ENCODE data around the gene MARCHF10. TPM values are rescaled to one million over a fixed set of nuclear protein-coding genes. Genes with fewer than 3 reads are reported as not detected.

The MARCHF10 gene
- polyA plus RNA-seq, 1 experiment, result 0.14 TPM

DNA sequence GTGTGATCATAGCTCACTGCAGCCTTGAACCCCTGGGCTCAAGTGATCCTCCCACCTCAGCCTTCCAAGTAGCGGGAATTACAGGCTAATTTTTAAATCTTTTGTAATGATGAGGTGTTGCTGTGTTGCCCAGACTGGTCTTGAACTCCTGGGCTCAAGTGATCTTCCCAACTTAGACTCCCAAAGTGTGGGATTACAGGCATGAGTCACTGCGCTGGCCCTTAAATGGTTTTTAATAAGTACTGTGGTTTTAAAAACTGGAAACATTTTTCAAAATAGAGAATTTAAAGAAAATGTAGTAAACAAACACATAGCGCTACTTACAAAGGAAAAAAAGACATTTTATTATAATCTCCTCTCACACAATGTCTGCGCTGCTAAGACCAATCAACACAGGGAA lies 32.2 kb downstream of the MARCHF10 start:
- Histone ChIP-seq H3K27me3 (ENCODE audit: control insufficient read depth, insufficient read depth, low read length) (peaks cover 4% of the 10 kb centered on the region), H3K9me3 (ENCODE audit: control insufficient read depth, insufficient read depth, low read length) (no peaks in the 10 kb centered on the region; the same call in 1 of the 2 replicates), H3K4me3 (ENCODE audit: low read depth, low read length) (no peak overlapping the region), H3K27ac (ENCODE audit: low read depth, low read length) (no peak overlapping the region)
- ChIA-PET POLR2A (no interaction called here), CTCF (no interaction called here)
- no peak for DNase-seq (ENCODE audit: low read depth, low spot score)
- TF ChIP-seq, protein P1, sequence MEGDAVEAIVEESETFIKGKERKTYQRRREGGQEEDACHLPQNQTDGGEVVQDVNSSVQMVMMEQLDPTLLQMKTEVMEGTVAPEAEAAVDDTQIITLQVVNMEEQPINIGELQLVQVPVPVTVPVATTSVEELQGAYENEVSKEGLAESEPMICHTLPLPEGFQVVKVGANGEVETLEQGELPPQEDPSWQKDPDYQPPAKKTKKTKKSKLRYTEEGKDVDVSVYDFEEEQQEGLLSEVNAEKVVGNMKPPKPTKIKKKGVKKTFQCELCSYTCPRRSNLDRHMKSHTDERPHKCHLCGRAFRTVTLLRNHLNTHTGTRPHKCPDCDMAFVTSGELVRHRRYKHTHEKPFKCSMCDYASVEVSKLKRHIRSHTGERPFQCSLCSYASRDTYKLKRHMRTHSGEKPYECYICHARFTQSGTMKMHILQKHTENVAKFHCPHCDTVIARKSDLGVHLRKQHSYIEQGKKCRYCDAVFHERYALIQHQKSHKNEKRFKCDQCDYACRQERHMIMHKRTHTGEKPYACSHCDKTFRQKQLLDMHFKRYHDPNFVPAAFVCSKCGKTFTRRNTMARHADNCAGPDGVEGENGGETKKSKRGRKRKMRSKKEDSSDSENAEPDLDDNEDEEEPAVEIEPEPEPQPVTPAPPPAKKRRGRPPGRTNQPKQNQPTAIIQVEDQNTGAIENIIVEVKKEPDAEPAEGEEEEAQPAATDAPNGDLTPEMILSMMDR (IDR thresholded peaks at IDR 0.05; ENCODE audit: low read depth, low read length), result no peak

DNA sequence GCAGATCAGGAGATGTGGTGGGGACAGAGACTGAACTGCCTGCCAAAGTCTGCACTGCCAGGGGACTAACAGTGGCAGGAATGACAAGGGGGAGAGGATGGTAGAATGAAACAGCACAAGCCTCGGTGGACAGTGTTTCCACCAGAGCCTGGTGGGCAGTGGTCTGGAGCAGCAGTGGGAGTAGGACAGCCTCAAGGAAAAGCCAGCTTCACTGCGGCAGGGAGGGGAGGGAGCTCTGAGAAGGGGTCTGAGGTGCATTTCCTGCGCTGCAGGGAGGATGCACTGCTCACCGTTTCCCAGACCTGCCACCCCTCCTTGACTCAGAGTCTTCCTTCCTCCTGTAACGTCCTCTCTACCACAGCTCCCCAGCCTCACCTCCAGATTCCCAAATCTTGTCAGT lies 33.8 kb downstream of the MARCHF10 start:
- Histone ChIP-seq H3K27ac (ENCODE audit: low read depth, low read length) (no peak overlapping the region), H3K9me3 (ENCODE audit: control insufficient read depth, insufficient read depth, low read length) (no peaks in the 10 kb centered on the region; the same call in 1 of the 2 replicates), H3K27me3 (ENCODE audit: control insufficient read depth, insufficient read depth, low read length) (peaks cover 4% of the 10 kb centered on the region), H3K4me3 (ENCODE audit: low read depth, low read length) (no peak overlapping the region)
- no peak for DNase-seq (ENCODE audit: low read depth, low spot score)
- POLR2A ChIA-PET, result no interaction called here
- CTCF ChIA-PET, result interaction anchor here (0.6 to 0.8 kb wide), 2 partner anchors 633 to 677 kb away, joined by 3 to 5 read pairs; no protein-coding TSS in a partner anchor
- TF ChIP-seq, protein P1 (IDR thresholded peaks at IDR 0.05; ENCODE audit: low read depth, low read length), result no peak

DNA sequence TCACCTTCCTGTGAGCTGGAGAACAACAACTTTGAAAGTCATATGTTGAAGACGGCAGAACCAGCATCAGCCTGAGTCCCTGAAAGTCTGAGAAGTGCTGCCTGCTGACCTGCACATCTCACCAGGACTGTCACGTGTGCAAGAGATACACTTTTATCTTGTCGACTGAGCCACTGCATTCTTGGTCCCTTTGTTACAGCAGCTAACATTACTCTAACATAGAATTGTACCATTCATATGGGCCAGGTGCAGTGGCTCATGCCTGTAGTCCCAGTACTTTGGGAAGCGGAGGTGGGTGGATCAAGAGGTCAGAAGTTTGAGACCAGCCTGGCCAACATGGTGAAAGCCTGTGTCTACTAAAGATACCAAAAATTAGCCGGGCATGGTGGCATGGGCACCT lies 40.1 kb downstream of the MARCHF10 start:
- TF ChIP-seq, protein P1 (IDR thresholded peaks at IDR 0.05; ENCODE audit: low read depth, low read length), result no peak
- H3K4me3 ChIP-seq (ENCODE audit: low read depth, low read length), result no peak overlapping the region
- no peaks in the 10 kb centered on the region; the same call in 1 of the 2 replicates for H3K9me3 ChIP-seq (ENCODE audit: control insufficient read depth, insufficient read depth, low read length)
- peaks cover 2% of the 10 kb centered on the region for H3K27me3 ChIP-seq (ENCODE audit: control insufficient read depth, insufficient read depth, low read length)
- DNase-seq (ENCODE audit: low read depth, low spot score), result no peak
- ChIA-PET CTCF (no interaction called here), POLR2A (no interaction called here)
- no peak overlapping the region for H3K27ac ChIP-seq (ENCODE audit: low read depth, low read length)

- TF ChIP-seq, protein P1 (IDR thresholded peaks at IDR 0.05; ENCODE audit: low read depth, low read length), result no peak
- no peak overlapping the region for H3K4me3 ChIP-seq (ENCODE audit: low read depth, low read length)
- no peak overlapping the region for H3K27ac ChIP-seq (ENCODE audit: low read depth, low read length)
- no peak for DNase-seq (ENCODE audit: low read depth, low spot score)
- no peaks in the 10 kb centered on the region for H3K9me3 ChIP-seq (ENCODE audit: control insufficient read depth, insufficient read depth, low read length)
- POLR2A ChIA-PET, result no interaction called here
- no peaks in the 10 kb centered on the region for H3K27me3 ChIP-seq (ENCODE audit: control insufficient read depth, insufficient read depth, low read length)
- CTCF ChIA-PET, result no interaction called here
Measured at GRCh38 chr17:62765351-62765750, 42.8 kb downstream of the MARCHF10 start.

DNA sequence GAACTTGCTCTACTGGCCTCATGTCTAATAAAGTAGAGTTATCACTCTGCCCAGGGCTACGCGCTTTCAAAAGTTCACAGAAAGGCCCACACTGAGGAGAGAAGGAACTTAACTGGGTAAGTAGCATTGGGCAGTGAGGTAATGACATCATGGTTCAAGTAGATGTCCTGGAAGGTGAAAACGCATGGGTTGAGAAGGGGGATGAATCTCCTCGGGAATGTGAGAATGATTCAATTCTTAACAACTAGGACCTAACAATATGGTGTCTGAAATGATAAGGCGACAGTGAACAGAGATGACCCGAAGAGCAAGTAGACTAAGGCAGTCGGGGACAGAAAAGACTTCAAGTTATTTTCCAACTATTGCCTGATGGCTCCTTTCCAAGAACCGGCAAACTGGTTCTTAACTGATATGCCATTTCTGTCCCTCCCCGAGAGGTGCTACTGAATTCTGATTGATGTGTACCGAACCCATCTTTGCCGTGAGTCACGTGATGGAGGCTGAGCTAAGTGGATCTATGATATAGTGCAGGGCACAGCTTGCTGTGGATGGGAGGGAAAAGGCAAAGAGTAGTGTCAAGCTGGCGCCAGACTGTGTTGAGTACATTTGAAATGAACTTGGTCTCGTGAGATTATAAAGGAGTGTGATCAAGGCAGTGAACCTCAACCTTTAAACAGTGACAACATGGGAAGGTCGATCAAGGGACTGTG lies 44.1 kb downstream of the MARCHF10 start:
- H3K9me3 ChIP-seq (ENCODE audit: control insufficient read depth, insufficient read depth, low read length), result no peaks in the 10 kb centered on the region
- ChIA-PET POLR2A (no interaction called here), CTCF (no interaction called here)
- TF ChIP-seq, protein P1 (IDR thresholded peaks at IDR 0.05; ENCODE audit: low read depth, low read length), result no peak
- no peaks in the 10 kb centered on the region for H3K27me3 ChIP-seq (ENCODE audit: control insufficient read depth, insufficient read depth, low read length)
- H3K27ac ChIP-seq (ENCODE audit: low read depth, low read length), result no peak overlapping the region
- no peak overlapping the region for H3K4me3 ChIP-seq (ENCODE audit: low read depth, low read length)
- DNase-seq (ENCODE audit: low read depth, low spot score), result no peak
